Measurements from ENCODE around the gene B3GLCT.

DNA sequence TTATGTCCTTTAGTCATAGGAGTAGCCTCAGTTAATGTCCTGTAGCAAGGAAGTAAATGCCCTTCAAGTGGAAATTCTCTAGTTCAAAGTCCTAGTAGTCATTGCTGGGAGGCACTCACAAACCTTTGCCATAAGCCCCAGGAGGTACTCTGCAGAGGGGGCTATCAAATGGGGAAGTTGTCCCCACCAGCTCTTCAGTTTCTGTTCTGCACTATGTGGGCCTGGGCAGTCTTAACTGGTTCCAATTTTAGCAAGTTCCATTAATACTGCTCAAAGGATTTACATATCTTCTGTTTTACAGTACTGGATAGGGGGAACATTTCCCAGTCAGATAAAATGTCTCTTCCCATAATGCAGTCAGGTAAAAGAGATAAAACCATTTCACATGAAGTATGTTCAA lies 101.3 kb downstream of the B3GLCT start:
- TF ChIP-seq, protein P1, sequence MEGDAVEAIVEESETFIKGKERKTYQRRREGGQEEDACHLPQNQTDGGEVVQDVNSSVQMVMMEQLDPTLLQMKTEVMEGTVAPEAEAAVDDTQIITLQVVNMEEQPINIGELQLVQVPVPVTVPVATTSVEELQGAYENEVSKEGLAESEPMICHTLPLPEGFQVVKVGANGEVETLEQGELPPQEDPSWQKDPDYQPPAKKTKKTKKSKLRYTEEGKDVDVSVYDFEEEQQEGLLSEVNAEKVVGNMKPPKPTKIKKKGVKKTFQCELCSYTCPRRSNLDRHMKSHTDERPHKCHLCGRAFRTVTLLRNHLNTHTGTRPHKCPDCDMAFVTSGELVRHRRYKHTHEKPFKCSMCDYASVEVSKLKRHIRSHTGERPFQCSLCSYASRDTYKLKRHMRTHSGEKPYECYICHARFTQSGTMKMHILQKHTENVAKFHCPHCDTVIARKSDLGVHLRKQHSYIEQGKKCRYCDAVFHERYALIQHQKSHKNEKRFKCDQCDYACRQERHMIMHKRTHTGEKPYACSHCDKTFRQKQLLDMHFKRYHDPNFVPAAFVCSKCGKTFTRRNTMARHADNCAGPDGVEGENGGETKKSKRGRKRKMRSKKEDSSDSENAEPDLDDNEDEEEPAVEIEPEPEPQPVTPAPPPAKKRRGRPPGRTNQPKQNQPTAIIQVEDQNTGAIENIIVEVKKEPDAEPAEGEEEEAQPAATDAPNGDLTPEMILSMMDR (IDR thresholded peaks at IDR 0.05; ENCODE audit: low read length): no peak
- TF ChIP-seq EZH2 (optimal IDR thresholded peaks at IDR 0.05; ENCODE audit: low read depth, low read length): no peak
- no peak for TF ChIP-seq EZH2phosphoT487 (IDR thresholded peaks at IDR 0.05; ENCODE audit: low read length)
